HepG2 (cell line): ENCODE data around the gene ARHGEF1. TPM values are rescaled to one million over a fixed set of nuclear protein-coding genes. Genes with fewer than 3 reads are reported as not detected.

Source experiments
- EED ChIP-seq: sonication (generic); formaldehyde crosslinking; IDR thresholded peaks from 2 replicates; pipeline ENCODE4 v1.5.0; 2020; ENCODE audit warnings: mild to moderate bottlenecking, missing genetic modification reagents
- HMG20B ChIP-seq: conservative IDR thresholded peaks from 2 replicates; pipeline ENCODE4 v1.6.1; 2016; ENCODE audit warnings: missing genetic modification reagents, missing compliant biosample characterization
- HOXA3 ChIP-seq: sonication (generic); formaldehyde crosslinking; IDR thresholded peaks from 2 replicates; pipeline ENCODE4 v1.5.0; 2020; ENCODE audit warnings: missing genetic modification reagents
- TOPORS ChIP-seq: sonication (generic); formaldehyde crosslinking; IDR thresholded peaks from 2 replicates; pipeline ENCODE4 v1.8.0; 2023; ENCODE audit warnings: mild to moderate bottlenecking, missing genetic modification reagents
- polyA plus RNA-seq, 8 experiments: library from polyadenylated mRNA; depleted of rRNA in 3 of 8; stranded (reverse) in 7 of 8; unstranded in 1 of 8; fragments of >200 nt; fragmentation: Illumina TruSeq in 4 of 8; extraction: Trizol in 4 of 8; gene quantifications; 2 replicates each; pipeline versions ENCODE4 v1.2.1 to v1.2.3, GENCODE V29; 2011 to 2016; ENCODE audit warnings: low read depth in 4 of 8, missing spikeins in 1 of 8, mixed read lengths in 1 of 8; ENCODE audit not compliant: insufficient read depth in 1 of 8
- total RNA-seq, 5 experiments: library from RNA; depleted of rRNA; stranded (reverse); fragments of >200 nt; fragmentation: Illumina TruSeq; extraction: Trizol; gene quantifications; 2 replicates each; pipeline ENCODE4 v1.2.3, GENCODE V29; 2016; ENCODE audit warnings: low read depth in 1 of 5
- TF ChIP-seq, protein P1 (sequence below), 2 experiments: fragments of 450-650 bp in 1 of 2; sonication (generic) in 1 of 2; formaldehyde crosslinking in 1 of 2; IDR thresholded peaks; 2 replicates each; pipeline versions ENCODE4 v1.6.1 to v1.8.0; 2016 to 2022; ENCODE audit warnings: antibody characterized with exemption in 1 of 2, mild to moderate bottlenecking in 1 of 2, missing genetic modification reagents in 1 of 2
- TF ChIP-seq, protein P2 (sequence below): IDR thresholded peaks from 2 replicates; pipeline ENCODE4 v1.4.0; 2020; ENCODE audit warnings: mild to moderate bottlenecking, missing genetic modification reagents
- TF ChIP-seq, protein P3 (sequence below): fragments of 450-650 bp; IDR thresholded peaks from 2 replicates; pipeline ENCODE4 v1.6.1; 2017
- TF ChIP-seq, protein P4 (sequence below): sonication (generic); formaldehyde crosslinking; IDR thresholded peaks from 2 replicates; pipeline ENCODE4 v1.4.0; 2020; ENCODE audit warnings: missing genetic modification reagents

The ARHGEF1 gene
- total and polyA plus RNA-seq, 2 of the 13 experiments (the other 11 are each of a cell fraction or from before 2014, with no cell fraction given): 33.7 to 34.7 TPM

DNA sequence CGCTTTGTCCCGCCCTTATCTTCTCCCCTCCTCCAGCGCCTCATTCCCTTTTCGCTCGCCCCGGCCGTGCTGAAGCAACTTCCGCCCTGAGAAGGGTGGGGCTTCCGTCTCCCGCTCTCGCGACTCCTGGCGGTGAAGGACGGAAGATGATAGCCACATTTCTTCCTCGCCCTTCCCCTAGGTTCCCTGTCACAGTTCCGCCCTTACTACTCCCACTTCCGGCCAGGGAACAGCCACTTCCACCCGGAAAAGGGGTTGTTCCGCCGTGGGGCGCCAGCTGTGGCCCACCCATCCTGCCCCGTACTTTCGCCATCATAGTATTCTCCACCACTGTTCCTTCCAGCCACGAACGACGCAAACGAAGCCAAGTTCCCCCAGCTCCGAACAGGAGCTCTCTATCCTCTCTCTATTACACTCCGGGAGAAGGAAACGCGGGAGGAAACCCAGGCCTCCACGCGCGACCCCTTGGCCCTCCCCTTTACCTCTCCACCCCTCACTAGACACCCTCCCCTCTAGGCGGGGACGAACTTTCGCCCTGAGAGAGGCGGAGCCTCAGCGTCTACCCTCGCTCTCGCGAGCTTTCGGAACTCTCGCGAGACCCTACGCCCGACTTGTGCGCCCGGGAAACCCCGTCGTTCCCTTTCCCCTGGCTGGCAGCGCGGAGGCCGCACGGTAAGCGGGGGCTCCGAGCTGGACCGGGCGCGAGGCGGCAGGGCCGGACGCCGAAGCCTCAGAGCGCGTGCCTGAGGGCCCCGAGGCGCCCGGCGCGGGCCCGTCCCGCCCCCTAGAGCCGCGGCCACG lies 23.2 kb upstream of the ARHGEF1 start, which contains the start of gene RPS19 (continued):
- TF ChIP-seq, protein P1, sequence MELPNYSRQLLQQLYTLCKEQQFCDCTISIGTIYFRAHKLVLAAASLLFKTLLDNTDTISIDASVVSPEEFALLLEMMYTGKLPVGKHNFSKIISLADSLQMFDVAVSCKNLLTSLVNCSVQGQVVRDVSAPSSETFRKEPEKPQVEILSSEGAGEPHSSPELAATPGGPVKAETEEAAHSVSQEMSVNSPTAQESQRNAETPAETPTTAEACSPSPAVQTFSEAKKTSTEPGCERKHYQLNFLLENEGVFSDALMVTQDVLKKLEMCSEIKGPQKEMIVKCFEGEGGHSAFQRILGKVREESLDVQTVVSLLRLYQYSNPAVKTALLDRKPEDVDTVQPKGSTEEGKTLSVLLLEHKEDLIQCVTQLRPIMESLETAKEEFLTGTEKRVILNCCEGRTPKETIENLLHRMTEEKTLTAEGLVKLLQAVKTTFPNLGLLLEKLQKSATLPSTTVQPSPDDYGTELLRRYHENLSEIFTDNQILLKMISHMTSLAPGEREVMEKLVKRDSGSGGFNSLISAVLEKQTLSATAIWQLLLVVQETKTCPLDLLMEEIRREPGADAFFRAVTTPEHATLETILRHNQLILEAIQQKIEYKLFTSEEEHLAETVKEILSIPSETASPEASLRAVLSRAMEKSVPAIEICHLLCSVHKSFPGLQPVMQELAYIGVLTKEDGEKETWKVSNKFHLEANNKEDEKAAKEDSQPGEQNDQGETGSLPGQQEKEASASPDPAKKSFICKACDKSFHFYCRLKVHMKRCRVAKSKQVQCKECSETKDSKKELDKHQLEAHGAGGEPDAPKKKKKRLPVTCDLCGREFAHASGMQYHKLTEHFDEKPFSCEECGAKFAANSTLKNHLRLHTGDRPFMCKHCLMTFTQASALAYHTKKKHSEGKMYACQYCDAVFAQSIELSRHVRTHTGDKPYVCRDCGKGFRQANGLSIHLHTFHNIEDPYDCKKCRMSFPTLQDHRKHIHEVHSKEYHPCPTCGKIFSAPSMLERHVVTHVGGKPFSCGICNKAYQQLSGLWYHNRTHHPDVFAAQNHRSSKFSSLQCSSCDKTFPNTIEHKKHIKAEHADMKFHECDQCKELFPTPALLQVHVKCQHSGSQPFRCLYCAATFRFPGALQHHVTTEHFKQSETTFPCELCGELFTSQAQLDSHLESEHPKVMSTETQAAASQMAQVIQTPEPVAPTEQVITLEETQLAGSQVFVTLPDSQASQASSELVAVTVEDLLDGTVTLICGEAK (IDR thresholded peaks at IDR 0.05): peak; percentile 43; the same call in 1 of the 2 replicates
- TF ChIP-seq, protein P1 (CRISPR knock-in tag; IDR thresholded peaks at IDR 0.05): peak; percentile 80
- peak; percentile 83 for TF ChIP-seq HOXA3 (CRISPR knock-in tag)
- TF ChIP-seq TOPORS: peak; percentile 12; the same call in 1 of the 2 replicates
- TF ChIP-seq, protein P2, sequence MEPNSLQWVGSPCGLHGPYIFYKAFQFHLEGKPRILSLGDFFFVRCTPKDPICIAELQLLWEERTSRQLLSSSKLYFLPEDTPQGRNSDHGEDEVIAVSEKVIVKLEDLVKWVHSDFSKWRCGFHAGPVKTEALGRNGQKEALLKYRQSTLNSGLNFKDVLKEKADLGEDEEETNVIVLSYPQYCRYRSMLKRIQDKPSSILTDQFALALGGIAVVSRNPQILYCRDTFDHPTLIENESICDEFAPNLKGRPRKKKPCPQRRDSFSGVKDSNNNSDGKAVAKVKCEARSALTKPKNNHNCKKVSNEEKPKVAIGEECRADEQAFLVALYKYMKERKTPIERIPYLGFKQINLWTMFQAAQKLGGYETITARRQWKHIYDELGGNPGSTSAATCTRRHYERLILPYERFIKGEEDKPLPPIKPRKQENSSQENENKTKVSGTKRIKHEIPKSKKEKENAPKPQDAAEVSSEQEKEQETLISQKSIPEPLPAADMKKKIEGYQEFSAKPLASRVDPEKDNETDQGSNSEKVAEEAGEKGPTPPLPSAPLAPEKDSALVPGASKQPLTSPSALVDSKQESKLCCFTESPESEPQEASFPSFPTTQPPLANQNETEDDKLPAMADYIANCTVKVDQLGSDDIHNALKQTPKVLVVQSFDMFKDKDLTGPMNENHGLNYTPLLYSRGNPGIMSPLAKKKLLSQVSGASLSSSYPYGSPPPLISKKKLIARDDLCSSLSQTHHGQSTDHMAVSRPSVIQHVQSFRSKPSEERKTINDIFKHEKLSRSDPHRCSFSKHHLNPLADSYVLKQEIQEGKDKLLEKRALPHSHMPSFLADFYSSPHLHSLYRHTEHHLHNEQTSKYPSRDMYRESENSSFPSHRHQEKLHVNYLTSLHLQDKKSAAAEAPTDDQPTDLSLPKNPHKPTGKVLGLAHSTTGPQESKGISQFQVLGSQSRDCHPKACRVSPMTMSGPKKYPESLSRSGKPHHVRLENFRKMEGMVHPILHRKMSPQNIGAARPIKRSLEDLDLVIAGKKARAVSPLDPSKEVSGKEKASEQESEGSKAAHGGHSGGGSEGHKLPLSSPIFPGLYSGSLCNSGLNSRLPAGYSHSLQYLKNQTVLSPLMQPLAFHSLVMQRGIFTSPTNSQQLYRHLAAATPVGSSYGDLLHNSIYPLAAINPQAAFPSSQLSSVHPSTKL (CRISPR knock-in tag): no peak; the same call in 1 of the 2 replicates
- TF ChIP-seq EED: peak; percentile 45; the same call in 1 of the 2 replicates
- TF ChIP-seq, protein P3, sequence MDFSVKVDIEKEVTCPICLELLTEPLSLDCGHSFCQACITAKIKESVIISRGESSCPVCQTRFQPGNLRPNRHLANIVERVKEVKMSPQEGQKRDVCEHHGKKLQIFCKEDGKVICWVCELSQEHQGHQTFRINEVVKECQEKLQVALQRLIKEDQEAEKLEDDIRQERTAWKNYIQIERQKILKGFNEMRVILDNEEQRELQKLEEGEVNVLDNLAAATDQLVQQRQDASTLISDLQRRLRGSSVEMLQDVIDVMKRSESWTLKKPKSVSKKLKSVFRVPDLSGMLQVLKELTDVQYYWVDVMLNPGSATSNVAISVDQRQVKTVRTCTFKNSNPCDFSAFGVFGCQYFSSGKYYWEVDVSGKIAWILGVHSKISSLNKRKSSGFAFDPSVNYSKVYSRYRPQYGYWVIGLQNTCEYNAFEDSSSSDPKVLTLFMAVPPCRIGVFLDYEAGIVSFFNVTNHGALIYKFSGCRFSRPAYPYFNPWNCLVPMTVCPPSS: no peak
- TF ChIP-seq, protein P4, sequence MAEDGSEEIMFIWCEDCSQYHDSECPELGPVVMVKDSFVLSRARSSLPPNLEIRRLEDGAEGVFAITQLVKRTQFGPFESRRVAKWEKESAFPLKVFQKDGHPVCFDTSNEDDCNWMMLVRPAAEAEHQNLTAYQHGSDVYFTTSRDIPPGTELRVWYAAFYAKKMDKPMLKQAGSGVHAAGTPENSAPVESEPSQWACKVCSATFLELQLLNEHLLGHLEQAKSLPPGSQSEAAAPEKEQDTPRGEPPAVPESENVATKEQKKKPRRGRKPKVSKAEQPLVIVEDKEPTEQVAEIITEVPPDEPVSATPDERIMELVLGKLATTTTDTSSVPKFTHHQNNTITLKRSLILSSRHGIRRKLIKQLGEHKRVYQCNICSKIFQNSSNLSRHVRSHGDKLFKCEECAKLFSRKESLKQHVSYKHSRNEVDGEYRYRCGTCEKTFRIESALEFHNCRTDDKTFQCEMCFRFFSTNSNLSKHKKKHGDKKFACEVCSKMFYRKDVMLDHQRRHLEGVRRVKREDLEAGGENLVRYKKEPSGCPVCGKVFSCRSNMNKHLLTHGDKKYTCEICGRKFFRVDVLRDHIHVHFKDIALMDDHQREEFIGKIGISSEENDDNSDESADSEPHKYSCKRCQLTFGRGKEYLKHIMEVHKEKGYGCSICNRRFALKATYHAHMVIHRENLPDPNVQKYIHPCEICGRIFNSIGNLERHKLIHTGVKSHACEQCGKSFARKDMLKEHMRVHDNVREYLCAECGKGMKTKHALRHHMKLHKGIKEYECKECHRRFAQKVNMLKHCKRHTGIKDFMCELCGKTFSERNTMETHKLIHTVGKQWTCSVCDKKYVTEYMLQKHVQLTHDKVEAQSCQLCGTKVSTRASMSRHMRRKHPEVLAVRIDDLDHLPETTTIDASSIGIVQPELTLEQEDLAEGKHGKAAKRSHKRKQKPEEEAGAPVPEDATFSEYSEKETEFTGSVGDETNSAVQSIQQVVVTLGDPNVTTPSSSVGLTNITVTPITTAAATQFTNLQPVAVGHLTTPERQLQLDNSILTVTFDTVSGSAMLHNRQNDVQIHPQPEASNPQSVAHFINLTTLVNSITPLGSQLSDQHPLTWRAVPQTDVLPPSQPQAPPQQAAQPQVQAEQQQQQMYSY (CRISPR knock-in tag): 0 out of 2 replicates have a peak, but pooled peaks have one; percentile 23
- TF ChIP-seq HMG20B: no peak; the same call in 1 of the 2 replicates
